Measurements from ENCODE around the gene ST8SIA4. TPM values are rescaled to one million over a fixed set of nuclear protein-coding genes. Genes with fewer than 3 reads are reported as not detected.
A peak's percentile ranks its signal among the peaks of the same experiment; 100 is the strongest.

The ST8SIA4 gene
- total RNA-seq, 4 donors from 2014 or later = 1.1 to 27.2 (median 3.0) TPM

DNA sequence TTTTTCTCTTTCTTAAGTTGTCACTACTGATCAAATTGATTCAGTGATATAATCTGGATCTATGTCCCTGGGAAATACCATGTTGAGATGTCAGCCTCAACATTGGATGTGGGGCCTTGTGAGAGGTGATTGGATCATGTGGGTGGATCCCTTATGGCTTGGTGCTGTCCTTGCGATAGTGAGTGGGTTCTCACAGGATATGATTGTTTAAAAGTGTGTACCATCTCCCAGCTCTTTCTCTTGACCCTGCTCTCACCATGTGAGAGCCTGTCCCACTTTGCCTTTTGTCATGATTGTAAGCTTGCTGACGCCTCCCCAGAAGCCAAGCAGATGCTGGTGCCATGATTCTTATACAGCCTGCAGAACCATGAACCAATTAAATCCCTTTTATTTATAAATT, 68.6 kb downstream of the ST8SIA4 start:
- Histone ChIP-seq H3K27me3 (no peaks in the 10 kb centered on the region), H3K36me3 (no peaks in the 10 kb centered on the region), H3K9me3 (no peaks in the 10 kb centered on the region), H3K4me1 (no peaks in the 10 kb centered on the region), H3K4me3 (no peak overlapping the region), H3K27ac (no peak overlapping the region)
- DNase-seq = no peak
- TF ChIP-seq, protein P1, sequence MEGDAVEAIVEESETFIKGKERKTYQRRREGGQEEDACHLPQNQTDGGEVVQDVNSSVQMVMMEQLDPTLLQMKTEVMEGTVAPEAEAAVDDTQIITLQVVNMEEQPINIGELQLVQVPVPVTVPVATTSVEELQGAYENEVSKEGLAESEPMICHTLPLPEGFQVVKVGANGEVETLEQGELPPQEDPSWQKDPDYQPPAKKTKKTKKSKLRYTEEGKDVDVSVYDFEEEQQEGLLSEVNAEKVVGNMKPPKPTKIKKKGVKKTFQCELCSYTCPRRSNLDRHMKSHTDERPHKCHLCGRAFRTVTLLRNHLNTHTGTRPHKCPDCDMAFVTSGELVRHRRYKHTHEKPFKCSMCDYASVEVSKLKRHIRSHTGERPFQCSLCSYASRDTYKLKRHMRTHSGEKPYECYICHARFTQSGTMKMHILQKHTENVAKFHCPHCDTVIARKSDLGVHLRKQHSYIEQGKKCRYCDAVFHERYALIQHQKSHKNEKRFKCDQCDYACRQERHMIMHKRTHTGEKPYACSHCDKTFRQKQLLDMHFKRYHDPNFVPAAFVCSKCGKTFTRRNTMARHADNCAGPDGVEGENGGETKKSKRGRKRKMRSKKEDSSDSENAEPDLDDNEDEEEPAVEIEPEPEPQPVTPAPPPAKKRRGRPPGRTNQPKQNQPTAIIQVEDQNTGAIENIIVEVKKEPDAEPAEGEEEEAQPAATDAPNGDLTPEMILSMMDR (IDR thresholded peaks at IDR 0.05) = no peak
- no peak for TF ChIP-seq POLR2A (IDR thresholded peaks at IDR 0.05)

DNA sequence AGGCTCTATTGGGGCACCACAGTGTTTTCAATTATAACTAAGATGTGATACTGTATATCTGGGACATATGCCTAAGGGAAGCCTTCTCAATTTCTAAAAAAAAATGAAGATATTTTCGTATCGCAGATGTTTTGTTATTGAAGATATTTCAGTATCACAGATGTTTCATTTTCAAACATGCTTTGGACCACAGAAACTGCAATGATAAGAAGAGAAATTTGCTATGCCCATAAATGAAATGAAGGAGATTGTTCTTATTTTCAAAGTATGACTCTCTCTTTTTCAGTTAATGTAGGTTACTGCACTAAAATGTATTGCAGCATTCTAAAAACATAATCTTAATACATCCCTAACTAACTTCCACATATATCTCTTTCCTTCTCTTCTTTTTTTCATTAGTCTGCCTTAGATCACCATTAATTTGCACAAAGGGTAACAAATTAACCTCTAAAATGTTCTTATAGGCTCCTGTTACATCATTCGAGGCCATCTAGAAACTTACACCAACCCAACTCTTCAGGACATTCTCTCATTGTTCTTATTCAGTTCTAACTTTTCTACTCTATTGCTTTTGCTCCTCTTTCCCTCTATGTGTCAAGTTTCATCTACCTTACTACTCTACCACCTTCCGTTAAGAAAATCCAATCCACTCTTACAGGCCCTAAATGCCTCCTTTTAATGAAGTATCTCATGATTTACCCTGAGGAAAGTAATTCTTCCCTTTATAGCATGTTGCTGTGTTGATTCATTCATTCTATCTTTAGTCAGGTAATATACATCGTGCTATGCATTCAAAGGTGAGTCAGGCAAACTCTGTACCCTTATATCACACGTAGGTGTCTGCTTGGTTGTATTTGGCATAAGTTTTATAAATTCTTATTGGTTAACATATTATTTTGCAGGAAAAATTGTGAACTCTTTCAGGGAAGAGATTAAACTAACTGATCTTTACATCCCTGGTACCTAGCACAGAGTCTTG, 70.5 kb downstream of the ST8SIA4 start:
- H3K27ac ChIP-seq = no peak overlapping the region

GRCh38 chr5:100828898-100829356, 74.2 kb downstream of the ST8SIA4 start:
- no peaks in the 10 kb centered on the region for H3K4me1 ChIP-seq
- H3K27ac ChIP-seq = peak overlapping the region in 1 of 4 donors; percentile 16
- no peak for DNase-seq
- H3K9me3 ChIP-seq = no peaks in the 10 kb centered on the region
- H3K27me3 ChIP-seq = no peaks in the 10 kb centered on the region
- no peak for TF ChIP-seq POLR2A (IDR thresholded peaks at IDR 0.05)
- TF ChIP-seq, protein P1 (IDR thresholded peaks at IDR 0.05) = no peak
- no peaks in the 10 kb centered on the region for H3K36me3 ChIP-seq
- no peak overlapping the region for H3K4me3 ChIP-seq

More for the DNA sequence above, 70.5 kb downstream of the ST8SIA4 start:
- no peak for DNase-seq
- TF ChIP-seq POLR2A (IDR thresholded peaks at IDR 0.05) = no peak
- TF ChIP-seq, protein P1 (IDR thresholded peaks at IDR 0.05) = no peak
- Histone ChIP-seq H3K27me3 (no peaks in the 10 kb centered on the region), H3K36me3 (no peaks in the 10 kb centered on the region), H3K4me1 (no peaks in the 10 kb centered on the region), H3K9me3 (no peaks in the 10 kb centered on the region), H3K4me3 (no peak overlapping the region)

DNA sequence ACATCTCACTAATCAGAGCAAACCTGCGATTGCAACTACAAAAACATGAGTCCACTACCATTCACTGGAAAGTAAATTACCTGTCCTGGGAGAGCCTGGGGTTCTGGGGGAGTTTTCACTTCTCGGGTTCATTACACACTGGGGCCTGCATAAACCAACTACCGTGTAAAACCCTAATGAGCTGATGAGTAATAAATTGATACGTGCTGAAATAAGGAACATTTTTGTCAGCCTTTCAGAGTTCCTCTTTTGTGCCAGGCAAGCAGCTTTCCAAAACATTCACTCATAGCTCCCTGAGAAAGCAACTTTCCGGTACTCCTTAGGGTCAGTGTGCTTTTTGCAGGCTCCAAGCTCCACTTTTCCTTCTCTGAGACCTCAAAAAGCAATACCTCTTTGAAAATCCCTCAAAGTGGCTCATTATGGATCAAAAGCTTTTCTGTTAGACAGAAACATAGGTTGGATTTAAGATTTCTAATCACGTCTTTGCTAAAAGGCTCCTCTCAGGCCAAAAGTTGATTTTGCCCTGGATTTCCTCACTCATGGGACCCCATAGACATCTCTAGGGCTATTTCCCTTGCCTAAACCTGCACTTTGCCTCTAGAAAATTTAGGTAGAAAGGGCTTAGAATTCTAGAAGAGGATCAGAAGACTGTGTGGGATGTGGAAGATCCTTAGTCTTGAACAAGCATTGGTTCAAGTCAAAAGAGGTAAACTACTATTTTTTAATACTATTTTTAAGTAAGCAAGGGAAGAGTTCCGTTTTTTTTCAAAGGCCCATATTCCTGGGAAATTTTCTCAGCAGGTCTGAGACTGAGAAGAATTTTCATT, 74.8 kb downstream of the ST8SIA4 start:
- TF ChIP-seq, protein P1 (IDR thresholded peaks at IDR 0.05) = no peak
- TF ChIP-seq POLR2A (IDR thresholded peaks at IDR 0.05) = no peak

DNA sequence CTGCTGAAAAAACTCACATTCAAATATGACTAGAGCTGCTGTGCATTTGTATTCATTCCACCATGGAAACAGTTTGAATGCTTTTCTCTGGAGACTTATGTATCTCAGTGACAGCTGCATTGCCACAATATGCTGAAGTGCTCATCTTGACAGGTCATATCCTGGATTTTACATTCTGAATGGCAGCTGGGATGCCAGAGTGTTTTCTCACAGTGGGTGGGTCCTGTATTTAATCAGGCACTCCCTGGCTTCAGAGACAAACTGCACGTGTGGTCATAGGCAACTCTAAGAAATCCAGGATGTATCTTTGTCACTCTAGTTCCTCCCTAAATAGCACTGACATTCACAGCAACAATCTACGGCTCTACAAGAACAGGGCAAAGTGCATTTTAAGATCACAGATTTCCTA, 75.6 kb downstream of the ST8SIA4 start:
- Histone ChIP-seq H3K36me3 (no peaks in the 10 kb centered on the region), H3K4me1 (no peaks in the 10 kb centered on the region), H3K4me3 (no peak overlapping the region), H3K27ac (peak overlapping the region in 2 of 4 donors; percentile 15 to 18), H3K9me3 (no peaks in the 10 kb centered on the region), H3K27me3 (no peaks in the 10 kb centered on the region)
- DNase-seq = peak in 1 of 3 donors; percentile 59
- TF ChIP-seq, protein P1 (IDR thresholded peaks at IDR 0.05) = no peak
- TF ChIP-seq POLR2A (IDR thresholded peaks at IDR 0.05) = no peak

More for the DNA sequence above, 74.8 kb downstream of the ST8SIA4 start:
- no peak for DNase-seq
- no peak overlapping the region for H3K4me3 ChIP-seq
- no peaks in the 10 kb centered on the region for H3K4me1 ChIP-seq
- no peaks in the 10 kb centered on the region for H3K27me3 ChIP-seq
- peak overlapping the region; percentile 15 to 40 (median 17) for H3K27ac ChIP-seq
- H3K9me3 ChIP-seq = no peaks in the 10 kb centered on the region
- H3K36me3 ChIP-seq = no peaks in the 10 kb centered on the region
